Suppressor macrophage treated with lipopolysaccharide for 4 hours (primary cell): ENCODE measurements around the gene CAV3.

ENCODE experiments used
- DNase-seq: peaks from one replicate; pipeline ENCODE4 v3.0.0-alpha.2; 2020

CAV3 gene

GRCh38 chr3:8736436-8736835 is 2.8 kb downstream of the CAV3 start:
- no peak for DNase-seq

- no peak for DNase-seq
Measured at GRCh38 chr3:8737301-8737700, 3.7 kb downstream of the CAV3 start.

- DNase-seq: no peak
Measured at GRCh38 chr3:8737823-8738222, 4.2 kb downstream of the CAV3 start.

GRCh38 chr3:8738639-8739038 is 5.0 kb downstream of the CAV3 start:
- DNase-seq: no peak

GRCh38 chr3:8739757-8740504 is 6.3 kb downstream of the CAV3 start:
- DNase-seq: no peak

GRCh38 chr3:8741581-8742261 is 8.1 kb downstream of the CAV3 start:
- no peak for DNase-seq

GRCh38 chr3:8743021-8743601 is 9.5 kb downstream of the CAV3 start:
- DNase-seq: peak; percentile 27

GRCh38 chr3:8743911-8744310 is 10.3 kb downstream of the CAV3 start:
- no peak for DNase-seq

- no peak for DNase-seq
Measured at GRCh38 chr3:8745619-8746370, 12.2 kb downstream of the CAV3 start.

GRCh38 chr3:8746780-8747345 is 13.3 kb downstream of the CAV3 start:
- DNase-seq: no peak

GRCh38 chr3:8749316-8749715 is 15.7 kb downstream of the CAV3 start:
- no peak for DNase-seq

- DNase-seq: no peak
Measured at GRCh38 chr3:8752832-8753231, 19.2 kb downstream of the CAV3 start.

- DNase-seq: no peak
Measured at GRCh38 chr3:8755097-8755496, 21.5 kb downstream of the CAV3 start.

- no peak for DNase-seq
Measured at GRCh38 chr3:8755564-8756237, 22.1 kb downstream of the CAV3 start.

GRCh38 chr3:8756671-8757070 is 23.1 kb downstream of the CAV3 start:
- no peak for DNase-seq

- DNase-seq: no peak
Measured at GRCh38 chr3:8757551-8758518, 24.2 kb downstream of the CAV3 start.

GRCh38 chr3:8759038-8759707 is 25.6 kb downstream of the CAV3 start:
- no peak for DNase-seq

- no peak for DNase-seq
Measured at GRCh38 chr3:8760091-8760490, 26.5 kb downstream of the CAV3 start.

GRCh38 chr3:8760506-8760905 is 26.9 kb downstream of the CAV3 start:
- DNase-seq: no peak

GRCh38 chr3:8761866-8762265 is 28.3 kb downstream of the CAV3 start:
- no peak for DNase-seq
